Prostate gland (tissue), 2 donors: ENCODE data around the gene ZNF440. TPM values are rescaled to one million over a fixed set of nuclear protein-coding genes. Genes with fewer than 3 reads are reported as not detected.

Source experiments
- DNase-seq: peaks from one replicate; pipeline ENCODE4 v3.0.0-alpha.2; 2019; ENCODE audit warnings: low spot score
- H3K27ac ChIP-seq, 2 donors: fragments of 200-600 bp; sonication (generic); 2 replicates each; pipeline ENCODE4 v1.5.1; 2017 to 2019
- H3K27me3 ChIP-seq: fragments of 200-600 bp; sonication (generic); replicated peaks from 2 replicates; pipeline ENCODE4 v1.5.1; 2019; ENCODE audit not compliant: insufficient read depth
- H3K36me3 ChIP-seq, 2 donors: fragments of 200-600 bp; sonication (generic); 1 replicate in 1 of 2; 2 replicates in 1 of 2; pipeline versions ENCODE4 v1.5.1 to v1.8.1; 2017 to 2019
- H3K4me1 ChIP-seq: fragments of 200-600 bp; sonication (generic); replicated peaks from 2 replicates; pipeline ENCODE4 v1.5.1; 2019
- H3K4me3 ChIP-seq, 2 donors: fragments of 200-600 bp; sonication (generic); 2 replicates each; pipeline ENCODE4 v1.5.1; 2017 to 2019
- H3K9me3 ChIP-seq: fragments of 200-600 bp; sonication (generic); 2 replicates; pipeline ENCODE4 v1.5.1; 2017
- POLR2A ChIP-seq: fragments of 450-650 bp; IDR thresholded peaks from one replicate; pipeline ENCODE4 v1.6.1; 2016; ENCODE audit warnings: antibody characterized with exemption, mild to moderate bottlenecking
- POLR2AphosphoS5 ChIP-seq: sonication (generic); formaldehyde crosslinking; IDR thresholded peaks from one replicate; pipeline ENCODE4 v1.6.1; 2017; ENCODE audit warnings: antibody characterized with exemption
- WGBS: methylation state at CpG from one replicate; pipeline ENCODE4 v1.1.5; 2018; 5-methylcytosine and 5-hydroxymethylcytosine counted together
- intact Hi-C: fragments of 100-400 bp; cut with DNase I; formaldehyde crosslinking; loops from one replicate; pipeline ENCODE4 v1.14.2; 2022
- total RNA-seq, 2 donors: library from RNA; depleted of rRNA; stranded (reverse); fragments of >200 nt; gene quantifications; one replicate each; pipeline ENCODE4 v1.1.0, GENCODE V29; 2016
- TF ChIP-seq, protein P1 (sequence below), 4 experiments: fragments of 200-600 bp in 2 of 4; fragments of 450-650 bp in 2 of 4; sonication (generic) in 2 of 4; IDR thresholded peaks; 1 replicate in 3 of 4; 2 replicates in 1 of 4; pipeline ENCODE4 v1.5.1; 2016 to 2019; ENCODE audit warnings: antibody characterized with exemption in 4 of 4, mild to moderate bottlenecking in 2 of 4, moderate library complexity in 2 of 4

Gene ZNF440
- total RNA-seq, 2 donors from 2014 or later: 17.5 to 17.9 TPM

GRCh38 chr19:11880598-11880997 lies 66.5 kb downstream of the ZNF440 start:
- Histone ChIP-seq H3K27ac (no peak overlapping the region), H3K36me3 (no peaks in the 10 kb centered on the region), H3K27me3 (no peaks in the 10 kb centered on the region), H3K4me3 (no peak overlapping the region), H3K4me1 (no peaks in the 10 kb centered on the region), H3K9me3 (no peaks in the 10 kb centered on the region)
- TF ChIP-seq POLR2AphosphoS5: no peak
- TF ChIP-seq, protein P1, sequence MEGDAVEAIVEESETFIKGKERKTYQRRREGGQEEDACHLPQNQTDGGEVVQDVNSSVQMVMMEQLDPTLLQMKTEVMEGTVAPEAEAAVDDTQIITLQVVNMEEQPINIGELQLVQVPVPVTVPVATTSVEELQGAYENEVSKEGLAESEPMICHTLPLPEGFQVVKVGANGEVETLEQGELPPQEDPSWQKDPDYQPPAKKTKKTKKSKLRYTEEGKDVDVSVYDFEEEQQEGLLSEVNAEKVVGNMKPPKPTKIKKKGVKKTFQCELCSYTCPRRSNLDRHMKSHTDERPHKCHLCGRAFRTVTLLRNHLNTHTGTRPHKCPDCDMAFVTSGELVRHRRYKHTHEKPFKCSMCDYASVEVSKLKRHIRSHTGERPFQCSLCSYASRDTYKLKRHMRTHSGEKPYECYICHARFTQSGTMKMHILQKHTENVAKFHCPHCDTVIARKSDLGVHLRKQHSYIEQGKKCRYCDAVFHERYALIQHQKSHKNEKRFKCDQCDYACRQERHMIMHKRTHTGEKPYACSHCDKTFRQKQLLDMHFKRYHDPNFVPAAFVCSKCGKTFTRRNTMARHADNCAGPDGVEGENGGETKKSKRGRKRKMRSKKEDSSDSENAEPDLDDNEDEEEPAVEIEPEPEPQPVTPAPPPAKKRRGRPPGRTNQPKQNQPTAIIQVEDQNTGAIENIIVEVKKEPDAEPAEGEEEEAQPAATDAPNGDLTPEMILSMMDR (IDR thresholded peaks at IDR 0.05): no peak
- no peak for TF ChIP-seq POLR2A
- WGBS: 91% methylated on average over 12 of the region's 12 CpGs
- intact Hi-C loops: loop anchor here (2.0 to 10.0 kb wide), 3 partner anchors 106 to 262 kb away; partner anchors contain the start of genes ZNF20 and ZNF844
- DNase-seq: no peak

GRCh38 chr19:11881151-11881800 lies 67.2 kb downstream of the ZNF440 start:
- no peaks in the 10 kb centered on the region for H3K4me1 ChIP-seq
- H3K9me3 ChIP-seq: no peaks in the 10 kb centered on the region
- no peaks in the 10 kb centered on the region for H3K36me3 ChIP-seq
- H3K4me3 ChIP-seq: no peak overlapping the region
- no peak for TF ChIP-seq POLR2A
- TF ChIP-seq POLR2AphosphoS5: peak; percentile 60
- TF ChIP-seq, protein P1 (IDR thresholded peaks at IDR 0.05): peak in 3 of 4 experiments; percentile 59 to 73 (median 63)
- WGBS: 19% methylated on average over 10 of the region's 10 CpGs
- intact Hi-C loops: loop anchor here (2.0 to 10.0 kb wide), 3 partner anchors 106 to 261 kb away; partner anchors contain the start of genes ZNF20 and ZNF844
- no peaks in the 10 kb centered on the region for H3K27me3 ChIP-seq
- DNase-seq: peak; percentile 49
- H3K27ac ChIP-seq: no peak overlapping the region

DNA sequence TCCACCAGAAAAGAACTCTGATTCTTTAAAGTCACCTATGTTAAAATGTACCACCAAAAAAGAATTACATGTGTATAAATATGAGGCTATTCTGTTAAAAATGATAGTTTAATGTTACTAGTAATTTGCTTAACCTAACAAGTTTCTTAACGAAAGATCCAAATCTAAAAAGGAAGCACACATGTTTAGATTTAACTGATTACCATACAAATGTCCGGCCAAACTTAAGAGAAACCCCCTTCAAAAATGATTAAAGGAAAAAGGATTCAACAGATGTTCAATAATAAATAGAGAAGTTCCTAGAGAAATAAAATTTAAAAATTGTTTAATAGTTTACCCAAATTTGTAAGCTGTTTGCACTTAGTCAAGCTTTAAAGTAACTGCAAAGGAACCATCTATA lies 68.5 kb downstream of the ZNF440 start:
- TF ChIP-seq POLR2AphosphoS5 (no peak), POLR2A (no peak)
- TF ChIP-seq, protein P1 (IDR thresholded peaks at IDR 0.05): no peak
- WGBS: 61% methylated on average over 2 of the region's 2 CpGs
- Histone ChIP-seq H3K4me3 (no peak overlapping the region), H3K36me3 (no peaks in the 10 kb centered on the region), H3K27ac (no peak overlapping the region), H3K9me3 (no peaks in the 10 kb centered on the region), H3K27me3 (no peaks in the 10 kb centered on the region), H3K4me1 (no peaks in the 10 kb centered on the region)
- DNase-seq: no peak
- intact Hi-C loops: loop anchor here (5.0 to 10.0 kb wide), 2 partner anchors 182 to 260 kb away; partner anchors contain the start of genes ZNF20 and ZNF844

Other genes starting within 250 kb of the ZNF440 start
- 10 to 100 TPM; 23.3 to 59.3 TPM for gene ACP5, start 236.6 kb upstream of the ZNF440 start, total RNA-seq
- 10 to 100 TPM; 17.8 to 20.5 TPM for gene ZNF627, start 216.8 kb upstream of the ZNF440 start, total RNA-seq
- 1 to 10 TPM; 3.5 to 5.9 TPM for gene ZNF823, start 75.3 kb upstream of the ZNF440 start, total RNA-seq
- 1 to 10 TPM; 6.9 to 7.3 TPM for gene ZNF441, start 47.3 kb upstream of the ZNF440 start, total RNA-seq
- 1 to 10 TPM; 1.6 to 2.3 TPM for gene ZNF491, start 15.8 kb upstream of the ZNF440 start, total RNA-seq
- gene ZNF439, start 34.5 kb downstream of the ZNF440 start, total RNA-seq: 10 to 100 TPM in 1 of 2 donors, 1 to 10 TPM in 1; 8.5 to 16.1 TPM
- 10 to 100 TPM; 14.4 to 28.1 TPM for gene ZNF69, start 73.5 kb downstream of the ZNF440 start, total RNA-seq
- 10 to 100 TPM; 16.8 to 18.0 TPM for gene ZNF700, start 110.8 kb downstream of the ZNF440 start, total RNA-seq
- 1 to 10 TPM; 4.0 to 5.6 TPM for gene ZNF763, start 150.8 kb downstream of the ZNF440 start, total RNA-seq
- 10 to 100 TPM; 10.2 to 10.4 TPM for gene ZNF433, start 221.4 kb downstream of the ZNF440 start, total RNA-seq
- gene ZNF878, start 238.7 kb downstream of the ZNF440 start, total RNA-seq: not detected